ENCODE data around the gene ELF5. TPM values are rescaled to one million over a fixed set of nuclear protein-coding genes. Genes with fewer than 3 reads are reported as not detected.

ELF5 gene
- total RNA-seq, 1 donor from 2014 or later: 20.2 TPM

- no peaks in the 10 kb centered on the region for H3K9me3 ChIP-seq
- H3K27ac ChIP-seq: no peak overlapping the region
- no peaks in the 10 kb centered on the region for H3K36me3 ChIP-seq
- intact Hi-C loops (cut with DNase I): no loop called here
- DNase-seq (no peak), ATAC-seq (peak; percentile 12 to 37)
- peaks cover 16% of the 10 kb centered on the region for H3K4me1 ChIP-seq
- TF ChIP-seq, protein P1, sequence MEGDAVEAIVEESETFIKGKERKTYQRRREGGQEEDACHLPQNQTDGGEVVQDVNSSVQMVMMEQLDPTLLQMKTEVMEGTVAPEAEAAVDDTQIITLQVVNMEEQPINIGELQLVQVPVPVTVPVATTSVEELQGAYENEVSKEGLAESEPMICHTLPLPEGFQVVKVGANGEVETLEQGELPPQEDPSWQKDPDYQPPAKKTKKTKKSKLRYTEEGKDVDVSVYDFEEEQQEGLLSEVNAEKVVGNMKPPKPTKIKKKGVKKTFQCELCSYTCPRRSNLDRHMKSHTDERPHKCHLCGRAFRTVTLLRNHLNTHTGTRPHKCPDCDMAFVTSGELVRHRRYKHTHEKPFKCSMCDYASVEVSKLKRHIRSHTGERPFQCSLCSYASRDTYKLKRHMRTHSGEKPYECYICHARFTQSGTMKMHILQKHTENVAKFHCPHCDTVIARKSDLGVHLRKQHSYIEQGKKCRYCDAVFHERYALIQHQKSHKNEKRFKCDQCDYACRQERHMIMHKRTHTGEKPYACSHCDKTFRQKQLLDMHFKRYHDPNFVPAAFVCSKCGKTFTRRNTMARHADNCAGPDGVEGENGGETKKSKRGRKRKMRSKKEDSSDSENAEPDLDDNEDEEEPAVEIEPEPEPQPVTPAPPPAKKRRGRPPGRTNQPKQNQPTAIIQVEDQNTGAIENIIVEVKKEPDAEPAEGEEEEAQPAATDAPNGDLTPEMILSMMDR (IDR thresholded peaks at IDR 0.05): no peak
- H3K4me3 ChIP-seq: no peak overlapping the region
- no peaks in the 10 kb centered on the region for H3K27me3 ChIP-seq (ENCODE audit: low read depth)
Observed at GRCh38 chr11:34432822-34433221, 80.8 kb downstream of the ELF5 start.

DNA sequence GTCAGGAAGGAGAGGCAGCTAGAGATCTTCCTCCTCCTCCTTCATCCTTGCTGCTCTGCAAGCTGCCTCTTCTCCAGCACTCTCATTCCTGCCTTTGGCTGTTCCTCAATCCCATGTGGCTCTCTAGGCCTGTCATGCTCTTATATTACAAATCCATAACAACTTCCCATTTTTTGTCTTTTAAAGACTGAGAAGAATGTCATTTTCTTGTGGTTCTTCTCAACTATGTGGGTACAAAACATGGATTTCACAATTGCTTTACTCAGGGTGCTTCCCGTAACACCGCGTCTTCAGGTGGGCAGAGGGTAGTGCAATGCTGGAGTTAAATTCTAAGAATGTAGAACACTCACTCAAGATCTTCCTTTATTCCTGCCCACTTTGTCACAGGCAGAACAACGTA is 81.6 kb downstream of the ELF5 start:
- intact Hi-C loops (cut with DNase I): no loop called here
- Histone ChIP-seq H3K36me3 (no peaks in the 10 kb centered on the region), H3K9me3 (no peaks in the 10 kb centered on the region), H3K27me3 (ENCODE audit: low read depth) (no peaks in the 10 kb centered on the region), H3K4me1 (peaks cover 20% of the 10 kb centered on the region), H3K4me3 (no peak overlapping the region), H3K27ac (no peak overlapping the region)
- TF ChIP-seq, protein P1 (IDR thresholded peaks at IDR 0.05): no peak
- DNase-seq: no peak
- no peak for ATAC-seq

Other genes starting within 250 kb of the ELF5 start
- 2.7 TPM for gene ABTB2, start 155.8 kb downstream of the ELF5 start, total RNA-seq
- gene CAT, start 74.9 kb downstream of the ELF5 start, total RNA-seq: 259 TPM
- 60.5 TPM for gene EHF, start 107.3 kb upstream of the ELF5 start, total RNA-seq